Spleen (tissue), 7 donors: ENCODE data around the gene GRN.

Source experiments
- CTCF ChIP-seq, 11 experiments: fragments of 200-600 bp in 7 of 11; fragments of 450-650 bp in 4 of 11; sonication (generic) in 4 of 11; IDR thresholded peaks in 8 of 11; conservative IDR thresholded peaks in 3 of 11; 1 replicate in 7 of 11; 2 replicates in 4 of 11; pipeline versions ENCODE4 v1.4.0 to v1.8.0; 2016 to 2021; ENCODE audit warnings: antibody characterized with exemption in 11 of 11, inconsistent platforms in 4 of 11, mild to moderate bottlenecking in 1 of 11
- POLR2A ChIP-seq, 3 donors: fragments of 450-650 bp; IDR thresholded peaks; one replicate each; pipeline ENCODE4 v1.5.1; 2017; ENCODE audit warnings: antibody characterized with exemption in 3 of 3, mild to moderate bottlenecking in 1 of 3
- POLR2AphosphoS5 ChIP-seq, 3 donors: sonication (generic); formaldehyde crosslinking; IDR thresholded peaks; one replicate each; pipeline ENCODE4 v1.5.1; 2017; ENCODE audit warnings: antibody characterized with exemption in 3 of 3
- donor health status: DM: no; HTN: no; CAD: no; lungs with moderate emphysema.
- donor health status: DM: no; HTN: no; CAD: no.
- donor health status: DM: no; HTN: no; CAD: no.

DNA sequence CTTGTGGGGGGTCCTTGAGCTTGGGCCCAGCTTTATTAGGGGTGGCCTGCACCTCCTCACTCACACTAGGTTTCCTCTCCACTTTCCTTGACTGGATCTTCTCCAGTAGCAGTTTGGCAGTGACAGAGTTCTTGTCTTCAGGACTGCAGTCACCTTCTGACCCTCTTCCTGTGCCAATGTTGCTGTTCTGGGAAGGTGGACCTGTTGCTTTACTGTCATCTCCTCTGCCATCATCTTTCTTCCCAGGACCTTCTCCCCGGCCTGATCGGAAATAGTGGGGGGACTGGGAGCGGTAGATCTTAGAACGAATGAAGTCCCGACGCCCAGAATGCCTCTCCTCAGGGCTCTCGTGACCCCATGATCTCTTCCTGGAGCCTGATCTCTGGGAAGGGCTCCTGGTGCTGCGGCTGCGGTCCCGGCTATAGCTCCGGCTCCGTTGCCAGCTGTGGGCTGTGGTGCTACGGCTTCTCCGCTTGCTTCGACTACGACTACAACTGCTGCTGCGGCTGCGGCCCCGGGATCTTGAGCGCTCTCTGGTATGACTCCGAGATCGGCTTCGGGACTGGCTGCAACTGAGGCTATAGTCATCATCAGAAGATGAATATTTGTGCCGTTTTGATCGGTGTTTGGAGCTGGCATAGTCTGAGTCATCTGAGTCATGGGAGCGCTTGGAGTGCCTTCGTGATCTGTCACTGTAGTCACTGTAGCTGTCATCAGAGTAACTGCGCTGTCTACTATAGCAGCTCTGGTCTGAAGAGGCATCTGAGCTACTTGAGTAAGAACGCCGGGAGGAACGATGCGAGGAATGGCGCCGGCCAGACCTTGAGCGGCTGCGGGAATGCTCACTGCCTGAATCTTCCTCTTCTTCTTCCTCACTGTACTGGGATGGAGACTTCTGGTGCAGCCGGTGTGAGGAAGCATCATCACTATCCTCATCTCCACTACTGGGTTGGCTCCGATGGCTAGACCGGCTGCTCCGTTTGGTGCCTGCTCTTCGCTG, 53.9 kb downstream of the GRN start:
- TF ChIP-seq CTCF (IDR thresholded peaks at IDR 0.05 in 8 of 11, conservative IDR thresholded peaks at IDR 0.05 in 3 of 11) (no peak), POLR2A (IDR thresholded peaks at IDR 0.05) (no peak), POLR2AphosphoS5 (IDR thresholded peaks at IDR 0.05) (peak in 1 of 3 donors; percentile 56)
